GM10248 (cell line): ENCODE measurements around the gene SLC25A45.
A peak's percentile ranks its signal among the peaks of the same experiment; 100 is the strongest.

Source experiments
- CTCF ChIA-PET: fragments of 300-600 bp; sonication (Branson Sonifier 250); formaldehyde crosslinking; extraction: SDS; loops from one replicate; lab custom pipeline; 2021; ENCODE audit warnings: antibody characterized with exemption; lab: Yijun Ruan, JAX
- POLR2A ChIA-PET: fragments of 350-650 bp; sonication (Branson Sonifier 250); formaldehyde crosslinking; extraction: SDS; loops from one replicate; lab custom pipeline; 2020; ENCODE audit warnings: antibody characterized with exemption; lab: Yijun Ruan, JAX
- DNase-seq: peaks from one replicate; pipeline ENCODE4 v3.0.0; 2012; ENCODE audit errors: extremely low spot score
- TF ChIP-seq, protein P1 (sequence below): IDR thresholded peaks from 2 replicates; pipeline ENCODE4 v1.5.1; 2012; ENCODE audit warnings: mild to moderate bottlenecking, low read depth; ENCODE audit errors: extremely low read depth, missing control alignments, control extremely low read depth

The SLC25A45 gene, protein sequence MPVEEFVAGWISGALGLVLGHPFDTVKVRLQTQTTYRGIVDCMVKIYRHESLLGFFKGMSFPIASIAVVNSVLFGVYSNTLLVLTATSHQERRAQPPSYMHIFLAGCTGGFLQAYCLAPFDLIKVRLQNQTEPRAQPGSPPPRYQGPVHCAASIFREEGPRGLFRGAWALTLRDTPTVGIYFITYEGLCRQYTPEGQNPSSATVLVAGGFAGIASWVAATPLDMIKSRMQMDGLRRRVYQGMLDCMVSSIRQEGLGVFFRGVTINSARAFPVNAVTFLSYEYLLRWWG

GRCh38 chr11:65382033-65382803 is at the start of gene SLC25A45:
Gene SLC25A45, minus strand, starts transcription at chr11:65382646. Its CDS starts 695 bp downstream, at chr11:65381951.
- peak; percentile 79 for DNase-seq
- TF ChIP-seq, protein P1, sequence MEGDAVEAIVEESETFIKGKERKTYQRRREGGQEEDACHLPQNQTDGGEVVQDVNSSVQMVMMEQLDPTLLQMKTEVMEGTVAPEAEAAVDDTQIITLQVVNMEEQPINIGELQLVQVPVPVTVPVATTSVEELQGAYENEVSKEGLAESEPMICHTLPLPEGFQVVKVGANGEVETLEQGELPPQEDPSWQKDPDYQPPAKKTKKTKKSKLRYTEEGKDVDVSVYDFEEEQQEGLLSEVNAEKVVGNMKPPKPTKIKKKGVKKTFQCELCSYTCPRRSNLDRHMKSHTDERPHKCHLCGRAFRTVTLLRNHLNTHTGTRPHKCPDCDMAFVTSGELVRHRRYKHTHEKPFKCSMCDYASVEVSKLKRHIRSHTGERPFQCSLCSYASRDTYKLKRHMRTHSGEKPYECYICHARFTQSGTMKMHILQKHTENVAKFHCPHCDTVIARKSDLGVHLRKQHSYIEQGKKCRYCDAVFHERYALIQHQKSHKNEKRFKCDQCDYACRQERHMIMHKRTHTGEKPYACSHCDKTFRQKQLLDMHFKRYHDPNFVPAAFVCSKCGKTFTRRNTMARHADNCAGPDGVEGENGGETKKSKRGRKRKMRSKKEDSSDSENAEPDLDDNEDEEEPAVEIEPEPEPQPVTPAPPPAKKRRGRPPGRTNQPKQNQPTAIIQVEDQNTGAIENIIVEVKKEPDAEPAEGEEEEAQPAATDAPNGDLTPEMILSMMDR = peak; percentile 70
- CTCF ChIA-PET = interaction anchor here (0.8 to 4.5 kb wide), 14 partner anchors 12 to 397 kb away, joined by 3 to 23 read pairs (median 4); no protein-coding TSS in a partner anchor
- POLR2A ChIA-PET = interaction anchor here (1.0 to 3.4 kb wide), 3 partner anchors 33 to 124 kb away, joined by 3 to 20 read pairs (median 5); no protein-coding TSS in a partner anchor

GRCh38 chr11:65431451-65432099 is 49.1 kb upstream of the SLC25A45 start:
- POLR2A ChIA-PET = no interaction called here
- no peak for DNase-seq
- CTCF ChIA-PET = interaction anchor here (1.1 kb wide), 1 partner anchor 15 kb away, joined by 6 read pairs; no protein-coding TSS in a partner anchor
- TF ChIP-seq, protein P1 = no peak

- TF ChIP-seq, protein P1 = no peak
- ChIA-PET POLR2A (interaction anchor here (0.9 to 1.6 kb wide), 6 partner anchors 11 to 80 kb away, joined by 3 to 7 read pairs (median 3); partner anchors contain the start of gene MALAT1), CTCF (interaction anchor here (1.1 to 1.6 kb wide), 4 partner anchors 14 to 82 kb away, joined by 3 to 8 read pairs (median 4); no protein-coding TSS in a partner anchor)
- DNase-seq = no peak
These were observed 48.2 kb upstream of the SLC25A45 start for GRCh38 chr11:65430406-65431217.

GRCh38 chr11:65429724-65430405 is 47.4 kb upstream of the SLC25A45 start:
- POLR2A ChIA-PET = interaction anchor here (0.6 to 1.6 kb wide), 7 partner anchors 11 to 81 kb away, joined by 3 to 7 read pairs (median 3); partner anchors contain the start of gene MALAT1
- CTCF ChIA-PET = interaction anchor here (1.1 to 1.6 kb wide), 4 partner anchors 14 to 82 kb away, joined by 3 to 8 read pairs (median 4); no protein-coding TSS in a partner anchor
- TF ChIP-seq, protein P1 = no peak
- DNase-seq = no peak

- POLR2A ChIA-PET = interaction anchor here (0.5 to 1.1 kb wide), 6 partner anchors 9 to 80 kb away, joined by 3 to 7 read pairs (median 4); no protein-coding TSS in a partner anchor
- CTCF ChIA-PET = interaction anchor here (1.6 kb wide), 1 partner anchor 83 kb away, joined by 5 read pairs; no protein-coding TSS in a partner anchor
- TF ChIP-seq, protein P1 = no peak
- DNase-seq = no peak
These were observed 46.7 kb upstream of the SLC25A45 start for GRCh38 chr11:65429068-65429681.
